Activated CD4-positive, alpha-beta T cell treated with anti-CD3 and anti-CD28 coated beads, Interleukin-2, amount 10 ng/mL, durations not matched to agents 7 days and 5 days (primary cell): ENCODE measurements around the gene AUTS2. TPM values are rescaled to one million over a fixed set of nuclear protein-coding genes. Genes with fewer than 3 reads are reported as not detected.

Experiments used
- CTCF ChIA-PET: fragments of 350-600 bp; sonication (Branson Sonifier 250); formaldehyde crosslinking; loops from one replicate; lab custom pipeline; 2021; ENCODE audit warnings: antibody characterized with exemption; lab: Charles Lee
- POLR2A ChIA-PET: fragments of 350-600 bp; sonication (Branson Sonifier 250); formaldehyde crosslinking; loops from one replicate; lab custom pipeline; 2021; ENCODE audit warnings: antibody characterized with exemption; lab: Charles Lee
- DNase-seq: peaks from one replicate; pipeline ENCODE4 v3.0.0-alpha.2; 2020
- H3K27ac Mint-ChIP-seq: one replicate; pipeline ENCODE4 v1.8.0; 2021; ENCODE audit warnings: mild to moderate bottlenecking, moderate library complexity, mixed read lengths
- H3K27me3 Mint-ChIP-seq: one replicate; pipeline ENCODE4 v1.8.0; 2021; ENCODE audit warnings: mixed read lengths
- H3K36me3 Mint-ChIP-seq: one replicate; pipeline ENCODE4 v1.8.0; 2021; ENCODE audit warnings: low read depth, mixed read lengths
- H3K4me1 Mint-ChIP-seq: one replicate; pipeline ENCODE4 v1.8.0; 2021; ENCODE audit warnings: mixed read lengths
- H3K4me3 Mint-ChIP-seq: one replicate; pipeline ENCODE4 v1.8.0; 2021; ENCODE audit warnings: mild to moderate bottlenecking, moderate library complexity, mixed read lengths
- H3K9me3 Mint-ChIP-seq: one replicate; pipeline ENCODE4 v1.8.0; 2021; ENCODE audit warnings: mixed read lengths
- total RNA-seq, 2 experiments: library from RNA; stranded (reverse); gene quantifications; one replicate each; pipeline ENCODE4 v1.2.3, GENCODE V29; 2021

AUTS2 gene
- total RNA-seq, 2 experiments from 2014 or later = 13.9 to 18.9 TPM

GRCh38 chr7:69832356-69832755 is 234.1 kb downstream of the AUTS2 start:
- ChIA-PET POLR2A (no interaction called here), CTCF (no interaction called here)
- Mint-ChIP-seq H3K4me1 (no peaks in the 10 kb centered on the region), H3K4me3 (no peak overlapping the region), H3K27ac (no peak overlapping the region), H3K27me3 (peaks cover 2% of the 10 kb centered on the region), H3K36me3 (no peaks in the 10 kb centered on the region), H3K9me3 (no peaks in the 10 kb centered on the region)
- no peak for DNase-seq

GRCh38 chr7:69833964-69834363 is 235.7 kb downstream of the AUTS2 start:
- ChIA-PET POLR2A (no interaction called here), CTCF (no interaction called here)
- no peaks in the 10 kb centered on the region for H3K36me3 Mint-ChIP-seq
- no peak overlapping the region for H3K27ac Mint-ChIP-seq
- H3K27me3 Mint-ChIP-seq = peaks cover 6% of the 10 kb centered on the region
- no peak for DNase-seq
- H3K9me3 Mint-ChIP-seq = no peaks in the 10 kb centered on the region
- H3K4me3 Mint-ChIP-seq = no peak overlapping the region
- no peaks in the 10 kb centered on the region for H3K4me1 Mint-ChIP-seq

GRCh38 chr7:69836702-69837101 is 238.4 kb downstream of the AUTS2 start:
- peaks cover 12% of the 10 kb centered on the region for H3K27me3 Mint-ChIP-seq
- no peaks in the 10 kb centered on the region for H3K9me3 Mint-ChIP-seq
- no peak overlapping the region for H3K4me3 Mint-ChIP-seq
- ChIA-PET POLR2A (no interaction called here), CTCF (no interaction called here)
- no peak overlapping the region for H3K27ac Mint-ChIP-seq
- DNase-seq = no peak
- no peaks in the 10 kb centered on the region for H3K4me1 Mint-ChIP-seq
- no peaks in the 10 kb centered on the region for H3K36me3 Mint-ChIP-seq

- POLR2A ChIA-PET = no interaction called here
- no peaks in the 10 kb centered on the region for H3K36me3 Mint-ChIP-seq
- H3K9me3 Mint-ChIP-seq = no peaks in the 10 kb centered on the region
- no peak overlapping the region for H3K27ac Mint-ChIP-seq
- DNase-seq = no peak
- no peaks in the 10 kb centered on the region for H3K4me1 Mint-ChIP-seq
- CTCF ChIA-PET = interaction anchor here (0.6 kb wide), 1 partner anchor 1358 kb away, joined by 3 read pairs; no protein-coding TSS in a partner anchor
- no peak overlapping the region for H3K4me3 Mint-ChIP-seq
- H3K27me3 Mint-ChIP-seq = peaks cover 13% of the 10 kb centered on the region
Observed at GRCh38 chr7:69837387-69838068, 239.3 kb downstream of the AUTS2 start.

GRCh38 chr7:69839782-69840181 is 241.5 kb downstream of the AUTS2 start:
- Mint-ChIP-seq H3K4me1 (no peaks in the 10 kb centered on the region), H3K27me3 (peaks cover 16% of the 10 kb centered on the region), H3K9me3 (no peaks in the 10 kb centered on the region), H3K27ac (no peak overlapping the region), H3K36me3 (no peaks in the 10 kb centered on the region), H3K4me3 (no peak overlapping the region)
- no peak for DNase-seq
- ChIA-PET CTCF (no interaction called here), POLR2A (interaction anchor here (0.5 kb wide), 1 partner anchor 16 kb away, joined by 5 read pairs; no protein-coding TSS in a partner anchor)

- H3K4me1 Mint-ChIP-seq = no peaks in the 10 kb centered on the region
- CTCF ChIA-PET = no interaction called here
Observed at GRCh38 chr7:69840248-69840647, 242.0 kb downstream of the AUTS2 start.

GRCh38 chr7:69843653-69844052 is 245.4 kb downstream of the AUTS2 start:
- no peak overlapping the region for H3K27ac Mint-ChIP-seq
- DNase-seq = no peak
- ChIA-PET CTCF (no interaction called here), POLR2A (no interaction called here)
- no peaks in the 10 kb centered on the region for H3K9me3 Mint-ChIP-seq
- no peak overlapping the region for H3K4me3 Mint-ChIP-seq
- peaks cover 12% of the 10 kb centered on the region for H3K27me3 Mint-ChIP-seq
- H3K36me3 Mint-ChIP-seq = no peaks in the 10 kb centered on the region
- no peaks in the 10 kb centered on the region for H3K4me1 Mint-ChIP-seq

More at GRCh38 chr7:69840248-69840647, 242.0 kb downstream of the AUTS2 start:
- Mint-ChIP-seq H3K9me3 (no peaks in the 10 kb centered on the region), H3K27me3 (peaks cover 16% of the 10 kb centered on the region), H3K36me3 (no peaks in the 10 kb centered on the region), H3K4me3 (no peak overlapping the region), H3K27ac (no peak overlapping the region)
- POLR2A ChIA-PET = no interaction called here
- DNase-seq = no peak

- Mint-ChIP-seq H3K4me3 (no peak overlapping the region), H3K9me3 (no peaks in the 10 kb centered on the region), H3K27me3 (peaks cover 12% of the 10 kb centered on the region), H3K36me3 (no peaks in the 10 kb centered on the region), H3K27ac (no peak overlapping the region), H3K4me1 (no peaks in the 10 kb centered on the region)
- no peak for DNase-seq
- ChIA-PET POLR2A (no interaction called here), CTCF (no interaction called here)
Observed at GRCh38 chr7:69844264-69844868, 246.1 kb downstream of the AUTS2 start.

GRCh38 chr7:69845721-69846495 is 247.6 kb downstream of the AUTS2 start:
- Mint-ChIP-seq H3K9me3 (no peaks in the 10 kb centered on the region), H3K36me3 (no peaks in the 10 kb centered on the region), H3K27ac (no peak overlapping the region), H3K4me3 (no peak overlapping the region), H3K4me1 (no peaks in the 10 kb centered on the region), H3K27me3 (peaks cover 6% of the 10 kb centered on the region)
- POLR2A ChIA-PET = no interaction called here
- CTCF ChIA-PET = no interaction called here
- DNase-seq = no peak

- H3K9me3 Mint-ChIP-seq = no peaks in the 10 kb centered on the region
- ChIA-PET CTCF (no interaction called here), POLR2A (no interaction called here)
- H3K27me3 Mint-ChIP-seq = peaks cover 2% of the 10 kb centered on the region
- no peak overlapping the region for H3K27ac Mint-ChIP-seq
- H3K36me3 Mint-ChIP-seq = no peaks in the 10 kb centered on the region
- H3K4me1 Mint-ChIP-seq = no peaks in the 10 kb centered on the region
- no peak for DNase-seq
- H3K4me3 Mint-ChIP-seq = no peak overlapping the region
Observed at GRCh38 chr7:69847921-69848612, 249.8 kb downstream of the AUTS2 start.

GRCh38 chr7:69849268-69849667 is 251.0 kb downstream of the AUTS2 start:
- Mint-ChIP-seq H3K27ac (no peak overlapping the region), H3K36me3 (no peaks in the 10 kb centered on the region), H3K4me1 (no peaks in the 10 kb centered on the region), H3K9me3 (no peaks in the 10 kb centered on the region), H3K27me3 (no peaks in the 10 kb centered on the region), H3K4me3 (no peak overlapping the region)
- POLR2A ChIA-PET = no interaction called here
- DNase-seq = no peak
- CTCF ChIA-PET = no interaction called here

GRCh38 chr7:69857014-69857413 is 258.7 kb downstream of the AUTS2 start:
- no peak for DNase-seq
- H3K4me1 Mint-ChIP-seq = no peaks in the 10 kb centered on the region
- no peak overlapping the region for H3K4me3 Mint-ChIP-seq
- H3K36me3 Mint-ChIP-seq = no peaks in the 10 kb centered on the region
- no peaks in the 10 kb centered on the region for H3K9me3 Mint-ChIP-seq
- ChIA-PET POLR2A (no interaction called here), CTCF (no interaction called here)
- no peak overlapping the region for H3K27ac Mint-ChIP-seq
- peaks cover 5% of the 10 kb centered on the region for H3K27me3 Mint-ChIP-seq

- no peaks in the 10 kb centered on the region for H3K9me3 Mint-ChIP-seq
- no peak overlapping the region for H3K27ac Mint-ChIP-seq
- no peak overlapping the region for H3K4me3 Mint-ChIP-seq
- no peaks in the 10 kb centered on the region for H3K4me1 Mint-ChIP-seq
- CTCF ChIA-PET = no interaction called here
- no peaks in the 10 kb centered on the region for H3K36me3 Mint-ChIP-seq
- DNase-seq = no peak
- peaks cover 5% of the 10 kb centered on the region for H3K27me3 Mint-ChIP-seq
- POLR2A ChIA-PET = no interaction called here
Observed at GRCh38 chr7:69858471-69858870, 260.2 kb downstream of the AUTS2 start.
